K562 (cell line): ENCODE measurements around the gene BRAP. TPM values are rescaled to one million over a fixed set of nuclear protein-coding genes. Genes with fewer than 3 reads are reported as not detected.
A peak's percentile ranks its signal among the peaks of the same experiment; 100 is the strongest.

Experiments
- ATAC-seq: fragments of 200-7000 bp; cut with Tn5 transposase; 3 replicates; pipeline ENCODE4 v1.9.1; 2020; ENCODE audit warnings: moderate library complexity
- BruUV-seq: library from RNA; stranded (reverse); fragments of 400-500 nt; replicated peaks from 2 replicates; lab custom pipeline; 2021; lab: Mats Ljungman, UMichigan
- CTCF ChIA-PET: fragments of 300-600 bp; formaldehyde crosslinking; extraction: SDS; loops from one replicate; lab custom pipeline; 2021; ENCODE audit warnings: low intra/inter-chr PET ratio; lab: Yijun Ruan, JAX
- POLR2A ChIA-PET: fragments of 300-600, 350-650 bp; sonication (Branson Sonifier 250); formaldehyde crosslinking; extraction: SDS; loops from one replicate; lab custom pipeline; 2021; ENCODE audit warnings: antibody characterized with exemption, inconsistent platforms; lab: Yijun Ruan, JAX
- DNase-seq, 4 experiments: peaks; one replicate each; pipeline versions ENCODE4 v3.0.0 to v3.0.0-alpha.2; 2011 to 2018; ENCODE audit warnings: low spot score in 3 of 4, mixed read lengths in 3 of 4; ENCODE audit errors: extremely low read depth in 1 of 4
- FAIRE-seq: peaks from 2 replicates; lab custom pipeline; 2011; peaks lifted over from hg19 to GRCh38; lab: Jason Lieb, UNC
- H2AFZ ChIP-seq: 2 replicates; pipeline ENCODE4 v1.6.0; 2011; ENCODE audit warnings: low read depth, low read length, control low read depth, inconsistent platforms
- H3K27ac ChIP-seq: fragments of 200-600 bp; 3 replicates; pipeline ENCODE4 v1.8.0; 2011; ENCODE audit warnings: low read depth, mild to moderate bottlenecking, control low read depth, inconsistent platforms, low read length, moderate library complexity, mixed read lengths; ENCODE audit errors: extremely low read depth
- H3K27me3 ChIP-seq, 2 experiments: fragments of 300-600 bp in 1 of 2; 2 replicates in 1 of 2; 3 replicates in 1 of 2; pipeline versions ENCODE4 v1.6.0 to v1.8.0; 2011; ENCODE audit warnings: inconsistent platforms in 2 of 2, low read length in 2 of 2, mild to moderate bottlenecking in 1 of 2, mixed read lengths in 1 of 2, moderate library complexity in 1 of 2; ENCODE audit not compliant: control insufficient read depth in 2 of 2, insufficient read depth in 2 of 2
- H3K36me3 ChIP-seq: fragments of 300-600 bp; 3 replicates; pipeline ENCODE4 v1.8.0; 2011; ENCODE audit warnings: mild to moderate bottlenecking, low read length, inconsistent platforms; ENCODE audit not compliant: control insufficient read depth, insufficient read depth
- H3K4me1 ChIP-seq, 2 experiments: fragments of 200-600 bp in 1 of 2; replicated peaks in 1 of 2; 2 replicates in 1 of 2; 3 replicates in 1 of 2; pipeline versions ENCODE4 v1.5.1 to v1.8.0; 2011; ENCODE audit warnings: inconsistent platforms in 2 of 2, low read length in 2 of 2, mild to moderate bottlenecking in 1 of 2, mixed read lengths in 1 of 2, moderate library complexity in 1 of 2; ENCODE audit not compliant: control insufficient read depth in 2 of 2, insufficient read depth in 2 of 2
- H3K4me2 ChIP-seq: 2 replicates; pipeline ENCODE4 v1.6.1; 2011; ENCODE audit warnings: low read length, control low read depth, inconsistent platforms, mixed read lengths; ENCODE audit not compliant: insufficient read depth
- H3K4me3 ChIP-seq: fragments of 200-600 bp; sonication (generic), shearing (Covaris generic); 2 replicates; pipeline ENCODE4 v1.5.1; 2016; ENCODE audit warnings: control low read depth, inconsistent platforms
- H3K79me2 ChIP-seq: fragments of 200-600 bp; 3 replicates; pipeline ENCODE4 v1.8.0; 2011; ENCODE audit warnings: low read length, inconsistent platforms; ENCODE audit not compliant: control insufficient read depth, insufficient read depth
- H3K9ac ChIP-seq, 2 experiments: 2 replicates each; pipeline versions ENCODE4 v1.6.0 to v1.6.1; 2011; ENCODE audit warnings: low read depth in 2 of 2, low read length in 2 of 2, control low read depth in 1 of 2, inconsistent platforms in 1 of 2, mild to moderate bottlenecking in 1 of 2, mixed read lengths in 1 of 2; ENCODE audit not compliant: insufficient read depth in 1 of 2
- H3K9me1 ChIP-seq: one replicate; pipeline ENCODE4 v1.6.0; 2011; ENCODE audit warnings: inconsistent platforms, mild to moderate bottlenecking, low read length, moderate library complexity; ENCODE audit not compliant: control insufficient read depth, insufficient read depth
- H3K9me3 ChIP-seq: replicated peaks from 2 replicates; pipeline ENCODE4 v1.5.1; 2011; ENCODE audit warnings: low read depth, low read length, inconsistent platforms; ENCODE audit not compliant: control insufficient read depth, insufficient read depth
- H4K20me1 ChIP-seq: replicated peaks from 2 replicates; pipeline ENCODE4 v1.6.1; 2011; ENCODE audit warnings: low read length, inconsistent platforms, mixed read lengths; ENCODE audit not compliant: control insufficient read depth, insufficient read depth
- CHD1 ChIP-seq: fragments of 200-600 bp; sonication (generic); IDR thresholded peaks from one replicate; pipeline ENCODE4 v1.6.1; 2012; ENCODE audit warnings: mild to moderate bottlenecking, moderate library complexity, low read length, inconsistent platforms
- CREM ChIP-seq: IDR thresholded peaks from 2 replicates; pipeline ENCODE4 v1.6.1; 2014; ENCODE audit warnings: antibody characterized with exemption, low read depth
- DIDO1 ChIP-seq: fragments of 450-650 bp; IDR thresholded peaks from 2 replicates; pipeline ENCODE4 v1.6.1; 2016; ENCODE audit warnings: low read depth, missing biosample characterization, missing genetic modification characterization
- EGR1 ChIP-seq: fragments of 450-650 bp; conservative IDR thresholded peaks from 2 replicates; pipeline ENCODE4 v1.6.1; 2017; ENCODE audit warnings: mild to moderate bottlenecking
- GTF2A2 ChIP-seq: IDR thresholded peaks from 2 replicates; pipeline ENCODE4 v1.6.1; 2016; ENCODE audit warnings: mild to moderate bottlenecking, missing genetic modification characterization, missing compliant biosample characterization
- JUN ChIP-seq, 2 experiments: sonication (generic) in 1 of 2; formaldehyde crosslinking in 1 of 2; IDR thresholded peaks; 2 replicates each; pipeline versions ENCODE4 v1.6.1 to v1.8.0; 2012 to 2022; ENCODE audit warnings: borderline replicate concordance in 2 of 2, mild to moderate bottlenecking in 2 of 2, improper control_type of control experiment in 1 of 2, low read depth in 1 of 2, low read length in 1 of 2, missing genetic modification reagents in 1 of 2
- MAFF ChIP-seq: IDR thresholded peaks from 2 replicates; pipeline ENCODE4 v1.6.1; 2012; ENCODE audit warnings: low read length, improper control_type of control experiment
- MAFK ChIP-seq: IDR thresholded peaks from 2 replicates; pipeline ENCODE4 v1.6.1; 2011; ENCODE audit warnings: low read length, improper control_type of control experiment
- MAZ ChIP-seq, 2 experiments: fragments of 450-650 bp in 1 of 2; sonication (generic) in 1 of 2; formaldehyde crosslinking; IDR thresholded peaks in 1 of 2; conservative IDR thresholded peaks in 1 of 2; 2 replicates each; pipeline versions ENCODE4 v1.4.0 to v1.5.0; 2020; ENCODE audit warnings: mild to moderate bottlenecking in 1 of 2, missing genetic modification reagents in 1 of 2
- POU5F1 ChIP-seq: fragments of 150-350 bp; IDR thresholded peaks from 2 replicates; pipeline ENCODE4 v1.6.1; 2014; ENCODE audit warnings: borderline replicate concordance, low read length, low read depth, mild to moderate bottlenecking; ENCODE audit not compliant: partially characterized antibody
- RAD51 ChIP-seq: fragments of 450-650 bp; IDR thresholded peaks from 2 replicates; pipeline ENCODE4 v1.7.1; 2016; ENCODE audit warnings: low read depth, mild to moderate bottlenecking, borderline replicate concordance
- WGBS: fragments of 100-300 bp; shearing (Covaris generic); methylation state at CpG from one replicate; pipeline ENCODE4 v1.1.6; 2016; ENCODE audit warnings: low coverage, mixed read lengths; ENCODE audit not compliant: insufficient coverage; ENCODE audit errors: missing lambda C conversion rate; 5-methylcytosine and 5-hydroxymethylcytosine counted together
- in situ Hi-C: fragments of 300-500 bp; cut with MboI; formaldehyde crosslinking; loops from 4 replicates; pipeline ENCODE4 v1.15.0; 2018; ENCODE audit warnings: inconsistent platforms, mixed read lengths
- intact Hi-C: fragments of 100-400 bp; cut with micrococcal nuclease; formaldehyde crosslinking; loops from 2 replicates; pipeline ENCODE4 v1.14.2; 2022
- polyA plus RNA-seq, 8 experiments: library from polyadenylated mRNA; depleted of rRNA in 4 of 8; stranded (reverse) in 5 of 8; unstranded in 3 of 8; fragments of >200 nt; fragmentation: Nextera tagmentation in 2 of 8; fragmentation: Illumina TruSeq in 1 of 8; extraction: Ambion mirVana in 2 of 8; extraction: Trizol in 1 of 8; gene quantifications; 2 replicates each; pipeline versions ENCODE4 v1.2.1 to v1.2.3, GENCODE V29; 2011 to 2014; ENCODE audit warnings: inconsistent platforms in 1 of 8, missing spikeins in 1 of 8
- total RNA-seq, 7 experiments: library from RNA; depleted of rRNA in 6 of 7; stranded (reverse); fragments of >200 nt in 6 of 7; fragmentation: Illumina TruSeq in 2 of 7; extraction: Trizol in 2 of 7; gene quantifications; 2 replicates each; pipeline versions ENCODE4 v1.2.1 to v1.2.3, GENCODE V29; 2011 to 2021; ENCODE audit warnings: low replicate concordance in 1 of 7
- TF ChIP-seq, protein P1 (sequence below): sonication (generic); formaldehyde crosslinking; IDR thresholded peaks from 2 replicates; pipeline ENCODE4 v1.8.0; 2023; ENCODE audit warnings: mild to moderate bottlenecking, missing genetic modification reagents
- TF ChIP-seq, protein P2 (sequence below): fragments of 250-450 bp; sonication (Bioruptor Pico); IDR thresholded peaks from 2 replicates; pipeline ENCODE4 v1.9.0; 2021; ENCODE audit warnings: mild to moderate bottlenecking
- TF ChIP-seq, protein P3 (sequence below): fragments of 250-450 bp; sonication (Bioruptor Pico); IDR thresholded peaks from 2 replicates; pipeline ENCODE4 v1.8.0; 2021; ENCODE audit warnings: moderate library complexity, mild to moderate bottlenecking, inconsistent platforms
- TF ChIP-seq, protein P4 (sequence below): sonication (generic); formaldehyde crosslinking; IDR thresholded peaks from 2 replicates; pipeline ENCODE4 v1.9.0; 2022; ENCODE audit warnings: mild to moderate bottlenecking, missing genetic modification reagents
- TF ChIP-seq, protein P5 (sequence below): fragments of 450-650 bp; IDR thresholded peaks from 2 replicates; pipeline ENCODE4 v1.6.1; 2016; ENCODE audit warnings: antibody characterized with exemption

Gene BRAP
- total and polyA plus RNA-seq, 9 of the 15 experiments (the other 6 are each of a cell fraction or from before 2014, with no cell fraction given) = 2.2 to 32.6 (median 27.5) TPM

DNA sequence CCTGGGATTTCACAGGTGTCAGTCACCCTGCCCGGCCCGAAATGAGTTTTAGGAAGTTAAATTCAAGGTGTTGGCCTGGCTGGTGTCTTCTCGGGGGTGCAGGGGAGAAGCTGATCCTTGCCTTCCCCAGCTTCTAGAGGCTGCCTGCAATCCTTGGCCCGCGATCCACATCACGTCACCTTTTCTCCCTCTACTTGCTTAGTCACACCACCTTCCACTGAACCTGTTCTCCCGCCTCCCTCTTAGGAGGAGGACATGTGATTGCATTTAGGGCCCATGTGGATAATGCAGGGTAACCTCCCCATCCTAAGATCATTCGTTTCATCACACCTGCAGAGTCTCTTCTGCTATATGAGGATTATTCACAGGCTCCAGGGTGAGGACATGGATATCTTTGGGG is 61.2 kb downstream of the BRAP start:
- in situ Hi-C loops = no loop called here
- FAIRE-seq = peak; percentile 72
- no peak for TF ChIP-seq EGR1
- 0 out of 2 replicates have a peak, but pooled peaks have one; percentile 42 for TF ChIP-seq MAFK
- TF ChIP-seq CREM = peak; percentile 41; the same call in 1 of the 2 replicates
- TF ChIP-seq, protein P1, sequence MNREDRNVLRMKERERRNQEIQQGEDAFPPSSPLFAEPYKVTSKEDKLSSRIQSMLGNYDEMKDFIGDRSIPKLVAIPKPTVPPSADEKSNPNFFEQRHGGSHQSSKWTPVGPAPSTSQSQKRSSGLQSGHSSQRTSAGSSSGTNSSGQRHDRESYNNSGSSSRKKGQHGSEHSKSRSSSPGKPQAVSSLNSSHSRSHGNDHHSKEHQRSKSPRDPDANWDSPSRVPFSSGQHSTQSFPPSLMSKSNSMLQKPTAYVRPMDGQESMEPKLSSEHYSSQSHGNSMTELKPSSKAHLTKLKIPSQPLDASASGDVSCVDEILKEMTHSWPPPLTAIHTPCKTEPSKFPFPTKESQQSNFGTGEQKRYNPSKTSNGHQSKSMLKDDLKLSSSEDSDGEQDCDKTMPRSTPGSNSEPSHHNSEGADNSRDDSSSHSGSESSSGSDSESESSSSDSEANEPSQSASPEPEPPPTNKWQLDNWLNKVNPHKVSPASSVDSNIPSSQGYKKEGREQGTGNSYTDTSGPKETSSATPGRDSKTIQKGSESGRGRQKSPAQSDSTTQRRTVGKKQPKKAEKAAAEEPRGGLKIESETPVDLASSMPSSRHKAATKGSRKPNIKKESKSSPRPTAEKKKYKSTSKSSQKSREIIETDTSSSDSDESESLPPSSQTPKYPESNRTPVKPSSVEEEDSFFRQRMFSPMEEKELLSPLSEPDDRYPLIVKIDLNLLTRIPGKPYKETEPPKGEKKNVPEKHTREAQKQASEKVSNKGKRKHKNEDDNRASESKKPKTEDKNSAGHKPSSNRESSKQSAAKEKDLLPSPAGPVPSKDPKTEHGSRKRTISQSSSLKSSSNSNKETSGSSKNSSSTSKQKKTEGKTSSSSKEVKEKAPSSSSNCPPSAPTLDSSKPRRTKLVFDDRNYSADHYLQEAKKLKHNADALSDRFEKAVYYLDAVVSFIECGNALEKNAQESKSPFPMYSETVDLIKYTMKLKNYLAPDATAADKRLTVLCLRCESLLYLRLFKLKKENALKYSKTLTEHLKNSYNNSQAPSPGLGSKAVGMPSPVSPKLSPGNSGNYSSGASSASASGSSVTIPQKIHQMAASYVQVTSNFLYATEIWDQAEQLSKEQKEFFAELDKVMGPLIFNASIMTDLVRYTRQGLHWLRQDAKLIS (CRISPR knock-in tag) = no peak
- TF ChIP-seq MAZ (CRISPR knock-in tag; conservative IDR thresholded peaks at IDR 0.05 in 1 of 2, IDR thresholded peaks at IDR 0.05 in 1 of 2) = no peak
- TF ChIP-seq, protein P2, sequence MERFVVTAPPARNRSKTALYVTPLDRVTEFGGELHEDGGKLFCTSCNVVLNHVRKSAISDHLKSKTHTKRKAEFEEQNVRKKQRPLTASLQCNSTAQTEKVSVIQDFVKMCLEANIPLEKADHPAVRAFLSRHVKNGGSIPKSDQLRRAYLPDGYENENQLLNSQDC (CRISPR knock-in tag) = no peak
- TF ChIP-seq, protein P3, sequence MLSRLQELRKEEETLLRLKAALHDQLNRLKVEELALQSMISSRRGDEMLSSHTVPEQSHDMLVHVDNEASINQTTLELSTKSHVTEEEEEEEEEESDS (CRISPR knock-in tag) = no peak
- TF ChIP-seq RAD51 = 0 out of 2 replicates have a peak, but pooled peaks have one; percentile 35
- TF ChIP-seq POU5F1 = no peak
- TF ChIP-seq, protein P4, sequence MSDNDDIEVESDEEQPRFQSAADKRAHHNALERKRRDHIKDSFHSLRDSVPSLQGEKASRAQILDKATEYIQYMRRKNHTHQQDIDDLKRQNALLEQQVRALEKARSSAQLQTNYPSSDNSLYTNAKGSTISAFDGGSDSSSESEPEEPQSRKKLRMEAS (CRISPR knock-in tag) = peak; percentile 22; the same call in 1 of the 2 replicates
- TF ChIP-seq MAFF = peak; percentile 8; the same call in 1 of the 2 replicates
- no peak for TF ChIP-seq DIDO1
- TF ChIP-seq, protein P5, sequence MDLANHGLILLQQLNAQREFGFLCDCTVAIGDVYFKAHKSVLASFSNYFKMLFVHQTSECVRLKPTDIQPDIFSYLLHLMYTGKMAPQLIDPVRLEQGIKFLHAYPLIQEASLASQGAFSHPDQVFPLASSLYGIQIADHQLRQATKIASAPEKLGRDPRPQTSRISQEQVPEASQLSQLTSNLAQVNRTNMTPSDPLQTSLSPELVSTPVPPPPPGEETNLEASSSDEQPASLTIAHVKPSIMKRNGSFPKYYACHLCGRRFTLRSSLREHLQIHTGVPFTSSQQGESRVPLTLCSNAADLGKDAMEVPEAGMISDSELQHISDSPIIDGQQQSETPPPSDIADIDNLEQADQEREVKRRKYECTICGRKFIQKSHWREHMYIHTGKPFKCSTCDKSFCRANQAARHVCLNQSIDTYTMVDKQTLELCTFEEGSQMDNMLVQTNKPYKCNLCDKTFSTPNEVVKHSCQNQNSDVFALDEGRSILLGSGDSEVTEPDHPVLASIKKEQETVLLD = 0 out of 2 replicates have a peak, but pooled peaks have one; percentile 16
- TF ChIP-seq JUN (IDR thresholded peaks at IDR 0.05; ENCODE audit: borderline replicate concordance, low read depth, low read length) = peak; percentile 67
- TF ChIP-seq JUN (CRISPR knock-in tag; IDR thresholded peaks at IDR 0.05; ENCODE audit: borderline replicate concordance) = no peak
- no peak for TF ChIP-seq GTF2A2 (tag)
- TF ChIP-seq CHD1 = no peak

More for the DNA sequence above, 61.2 kb downstream of the BRAP start:
- Histone ChIP-seq H3K4me3 (no peak overlapping the region), H2AFZ (peak overlapping the region; percentile 73), H4K20me1 (no peaks in the 10 kb centered on the region), H3K9me1 (no peaks in the 10 kb centered on the region), H3K36me3 (no peaks in the 10 kb centered on the region), H3K79me2 (no peaks in the 10 kb centered on the region), H3K4me2 (peak overlapping the region; percentile 28; the same call in 1 of the 2 replicates), H3K27ac (no peak overlapping the region; the same call in 2 of the 3 replicates), H3K4me1 (peaks cover 3 to 12% of the 10 kb centered on the region in 2 experiments; a peak in 3 of 5 replicates), H3K9me3 (no peaks in the 10 kb centered on the region), H3K27me3 (no peaks in the 10 kb centered on the region), H3K9ac (peak overlapping the region; percentile 0 to 82; a peak in 3 of 4 replicates)
- intact Hi-C loops = no loop called here
- DNase-seq (peak; percentile 45 to 68 (median 59)), ATAC-seq (peak; percentile 94)
- 28% methylated on average over 8 of the region's 8 CpGs for WGBS
- CTCF ChIA-PET = no interaction called here
- no TSS peak for BruUV-seq
- POLR2A ChIA-PET = interaction anchor here (1.3 kb wide), 1 partner anchor 13 kb away, joined by 5 read pairs; no protein-coding TSS in a partner anchor
